HCT116 (cell line): ENCODE results near the gene KRTCAP3. TPM values are rescaled to one million over a fixed set of nuclear protein-coding genes. Genes with fewer than 3 reads are reported as not detected.
A peak's percentile ranks its signal among the peaks of the same experiment; 100 is the strongest.

Experiments used
- ATAC-seq: fragments of 200-7000 bp; cut with Tn5 transposase; 2 replicates; pipeline ENCODE4 v1.9.1; 2020; ENCODE audit warnings: mild to moderate bottlenecking, moderate library complexity
- BruUV-seq: library from RNA; stranded (reverse); fragments of 400-500 nt; replicated peaks from 2 replicates; lab custom pipeline; 2021; lab: Mats Ljungman, UMichigan
- CTCF ChIA-PET: fragments of 300-600 bp; sonication (Branson Sonifier 250); formaldehyde crosslinking; loops from one replicate; lab custom pipeline; 2021; ENCODE audit warnings: antibody characterized with exemption; lab: Charles Lee
- POLR2A ChIA-PET: fragments of 300-600, 350-600 bp; sonication (Branson Sonifier 250); formaldehyde crosslinking; loops from one replicate; lab custom pipeline; 2021; ENCODE audit warnings: antibody characterized with exemption; lab: Charles Lee
- RAD21 ChIA-PET, 2 experiments: fragments of 300-600 bp; sonication (Branson Sonifier 250); formaldehyde crosslinking; loops; one replicate each; lab custom pipeline; 2023; ENCODE audit warnings: low total read pairs in 2 of 2; ENCODE audit not compliant: uncharacterized antibody in 2 of 2, unreplicated experiment in 2 of 2, low non-redundant PET in 1 of 2; lab: Charles Lee
- DNase-seq: peaks from one replicate; pipeline ENCODE4 v3.0.0-alpha.2; 2010; ENCODE audit warnings: low read depth, low spot score
- H2AFZ ChIP-seq: fragments of 200-600 bp; shearing (Covaris generic), sonication (generic); 2 replicates; pipeline ENCODE4 v1.6.1; 2017; ENCODE audit warnings: low read depth, mixed run types, mixed read lengths, antibody characterized with exemption, low read length; ENCODE audit not compliant: poor library complexity, severe bottlenecking
- H3K27ac ChIP-seq: 2 replicates; pipeline ENCODE4 v1.5.1; 2012; ENCODE audit warnings: low read depth, low read length
- H3K27me3 ChIP-seq: fragments of 200-600 bp; sonication (generic); 2 replicates; pipeline ENCODE4 v1.6.1; 2016; ENCODE audit warnings: mixed run types, low read length, mixed read lengths; ENCODE audit not compliant: insufficient read depth
- H3K36me3 ChIP-seq, 2 experiments: fragments of 200-500 bp in 1 of 2; fragments of 200-600 bp in 1 of 2; sonication (Bioruptor generic) in 1 of 2; sonication (generic) in 1 of 2; 2 replicates each; pipeline versions ENCODE4 v1.5.1 to v1.6.1; 2014 to 2016; ENCODE audit warnings: low read length in 2 of 2, inconsistent platforms in 1 of 2, mixed read lengths in 1 of 2, mixed run types in 1 of 2; ENCODE audit not compliant: insufficient read depth in 2 of 2, control insufficient read depth in 1 of 2
- H3K4me1 ChIP-seq, 2 experiments: fragments of 200-600 bp in 1 of 2; sonication (generic) in 1 of 2; 2 replicates each; pipeline versions ENCODE4 v1.5.1 to v1.6.1; 2012 to 2017; ENCODE audit warnings: low read length in 2 of 2, inconsistent platforms in 1 of 2, mild to moderate bottlenecking in 1 of 2, mixed read lengths in 1 of 2, mixed run types in 1 of 2, moderate library complexity in 1 of 2; ENCODE audit not compliant: insufficient read depth in 2 of 2, control insufficient read depth in 1 of 2
- H3K4me2 ChIP-seq: fragments of 200-600 bp; sonication (generic); 2 replicates; pipeline ENCODE4 v1.6.1; 2017; ENCODE audit warnings: mixed run types, low read length, mixed read lengths
- H3K4me3 ChIP-seq, 2 experiments: fragments of 200-600 bp in 1 of 2; sonication (generic) in 1 of 2; replicated peaks in 1 of 2; 2 replicates each; pipeline ENCODE4 v1.5.1; 2011 to 2016; ENCODE audit warnings: low read length in 2 of 2, control low read depth in 1 of 2, low read depth in 1 of 2, mild to moderate bottlenecking in 1 of 2, mixed read lengths in 1 of 2, mixed run types in 1 of 2
- H3K79me2 ChIP-seq: fragments of 200-600 bp; sonication (generic); 2 replicates; pipeline ENCODE4 v1.6.1; 2017; ENCODE audit warnings: mild to moderate bottlenecking, mixed run types, low read length, moderate library complexity, mixed read lengths; ENCODE audit not compliant: insufficient read depth
- H3K9ac ChIP-seq: fragments of 200-600 bp; sonication (generic); 2 replicates; pipeline ENCODE4 v1.6.1; 2016; ENCODE audit warnings: low read length, mixed read lengths
- H3K9me2 ChIP-seq: fragments of 200-600 bp; sonication (generic), shearing (Covaris generic); 2 replicates; pipeline ENCODE4 v1.6.1; 2017; ENCODE audit warnings: mixed run types, mild to moderate bottlenecking, moderate library complexity; ENCODE audit not compliant: insufficient read depth
- H3K9me3 ChIP-seq, 2 experiments: fragments of 200-500 bp in 1 of 2; fragments of 200-600 bp in 1 of 2; sonication (Bioruptor generic) in 1 of 2; sonication (generic) in 1 of 2; 2 replicates each; pipeline ENCODE4 v1.6.1; 2014 to 2017; ENCODE audit warnings: low read length in 2 of 2, mixed read lengths in 2 of 2, inconsistent platforms in 1 of 2, low read depth in 1 of 2, mild to moderate bottlenecking in 1 of 2, mixed run types in 1 of 2, moderate library complexity in 1 of 2; ENCODE audit not compliant: control insufficient read depth in 1 of 2, insufficient read depth in 1 of 2
- H4K20me1 ChIP-seq: fragments of 200-600 bp; sonication (generic), shearing (Covaris generic); 2 replicates; pipeline ENCODE4 v1.6.1; 2017; ENCODE audit warnings: mixed run types, mild to moderate bottlenecking, moderate library complexity; ENCODE audit not compliant: insufficient read depth
- ELF1 ChIP-seq: IDR thresholded peaks from 2 replicates; pipeline ENCODE4 v1.6.1; 2012; ENCODE audit warnings: low read depth, borderline replicate concordance
- JUND ChIP-seq: IDR thresholded peaks from 2 replicates; pipeline ENCODE4 v1.6.1; 2012
- POLR2A ChIP-seq: IDR thresholded peaks from 2 replicates; pipeline ENCODE4 v1.7.0; 2011; ENCODE audit warnings: borderline replicate concordance; ENCODE audit not compliant: insufficient read depth, insufficient read length; ENCODE audit errors: extremely low read depth
- POLR2AphosphoS5 ChIP-seq: IDR thresholded peaks from 2 replicates; pipeline ENCODE4 v1.6.1; 2011; ENCODE audit warnings: mild to moderate bottlenecking, low read depth, low read length, moderate library complexity
- SIN3A ChIP-seq: IDR thresholded peaks from 2 replicates; pipeline ENCODE4 v1.6.1; 2012; ENCODE audit warnings: low read depth
- SRF ChIP-seq: IDR thresholded peaks from 2 replicates; pipeline ENCODE4 v1.6.1; 2012; ENCODE audit warnings: low read depth
- TCF7L2 ChIP-seq: IDR thresholded peaks from 2 replicates; pipeline ENCODE4 v1.7.0; 2011; ENCODE audit warnings: borderline replicate concordance, inconsistent platforms; ENCODE audit not compliant: insufficient read depth, insufficient read length; ENCODE audit errors: extremely low read depth
- YY1 ChIP-seq: IDR thresholded peaks from 2 replicates; pipeline ENCODE4 v1.6.1; 2011; ENCODE audit warnings: low read length, low read depth, moderate library complexity, mild to moderate bottlenecking; ENCODE audit not compliant: insufficient replicate concordance; ENCODE audit errors: extremely low read depth
- ZFX ChIP-seq: fragments of 450-650 bp; IDR thresholded peaks from 2 replicates; pipeline ENCODE4 v1.6.1; 2017
- intact Hi-C: fragments of 100-400 bp; cut with micrococcal nuclease; formaldehyde crosslinking; loops from 2 replicates; pipeline ENCODE4 v1.10.0; 2022
- total RNA-seq: library from RNA; stranded (reverse); gene quantifications from one replicate; pipeline ENCODE4 v1.2.1, GENCODE V29; 2021; ENCODE audit not compliant: unreplicated experiment
- TF ChIP-seq, protein P1 (sequence below): IDR thresholded peaks from 2 replicates; pipeline ENCODE4 v1.6.1; 2012
- TF ChIP-seq, protein P2 (sequence below), 3 experiments: fragments of 200-600 bp in 1 of 3; sonication (generic) in 1 of 3; IDR thresholded peaks in 2 of 3; conservative IDR thresholded peaks in 1 of 3; 2 replicates each; pipeline ENCODE4 v1.5.1; 2012 to 2017; ENCODE audit warnings: low read depth in 2 of 3, low read length in 2 of 3, antibody characterized with exemption in 1 of 3, borderline replicate concordance in 1 of 3, control low read depth in 1 of 3, mild to moderate bottlenecking in 1 of 3, mixed read lengths in 1 of 3, mixed run types in 1 of 3, moderate library complexity in 1 of 3; ENCODE audit not compliant: insufficient read depth in 1 of 3
- TF ChIP-seq, protein P3 (sequence below): IDR thresholded peaks from 2 replicates; pipeline ENCODE4 v1.6.1; 2012

The KRTCAP3 gene
- total RNA-seq, 1 experiment from 2014 or later, result 65.7 TPM

DNA sequence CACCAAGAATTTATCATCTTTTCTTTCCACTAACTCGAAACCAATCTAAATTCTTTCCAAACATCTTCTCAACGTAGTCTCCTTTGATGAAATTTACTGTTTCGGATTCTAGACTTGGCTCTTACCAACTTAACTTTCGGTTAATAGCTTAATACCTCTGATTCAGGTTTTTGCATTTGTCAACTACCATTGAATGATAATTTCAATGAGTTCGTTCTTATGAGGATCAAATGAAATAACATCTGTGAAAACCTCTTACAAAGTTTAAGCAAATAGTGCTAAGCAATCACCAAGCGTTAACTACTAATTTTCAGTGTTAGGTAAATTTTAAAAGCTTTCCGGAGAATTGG lies 14.3 kb upstream of the KRTCAP3 start:
- Histone ChIP-seq H3K27me3 (no peaks in the 10 kb centered on the region), H4K20me1 (no peaks in the 10 kb centered on the region), H3K27ac (peak overlapping the region; percentile 93), H3K4me1 (peaks cover 22 to 36% of the 10 kb centered on the region in 2 experiments), H3K9ac (peak overlapping the region; percentile 91), H3K79me2 (peaks cover 38% of the 10 kb centered on the region), H3K36me3 (no peaks in the 10 kb centered on the region), H3K4me2 (peak overlapping the region; percentile 86)
- CTCF ChIA-PET, result no interaction called here
- TF ChIP-seq ELF1 (no peak), SRF (no peak), POLR2AphosphoS5 (no peak), JUND (no peak), YY1 (no peak), TCF7L2 (no peak), ZFX (no peak), POLR2A (no peak), SIN3A (no peak)
- TF ChIP-seq, protein P1, sequence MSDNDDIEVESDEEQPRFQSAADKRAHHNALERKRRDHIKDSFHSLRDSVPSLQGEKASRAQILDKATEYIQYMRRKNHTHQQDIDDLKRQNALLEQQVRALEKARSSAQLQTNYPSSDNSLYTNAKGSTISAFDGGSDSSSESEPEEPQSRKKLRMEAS, result no peak
- TF ChIP-seq, protein P2, sequence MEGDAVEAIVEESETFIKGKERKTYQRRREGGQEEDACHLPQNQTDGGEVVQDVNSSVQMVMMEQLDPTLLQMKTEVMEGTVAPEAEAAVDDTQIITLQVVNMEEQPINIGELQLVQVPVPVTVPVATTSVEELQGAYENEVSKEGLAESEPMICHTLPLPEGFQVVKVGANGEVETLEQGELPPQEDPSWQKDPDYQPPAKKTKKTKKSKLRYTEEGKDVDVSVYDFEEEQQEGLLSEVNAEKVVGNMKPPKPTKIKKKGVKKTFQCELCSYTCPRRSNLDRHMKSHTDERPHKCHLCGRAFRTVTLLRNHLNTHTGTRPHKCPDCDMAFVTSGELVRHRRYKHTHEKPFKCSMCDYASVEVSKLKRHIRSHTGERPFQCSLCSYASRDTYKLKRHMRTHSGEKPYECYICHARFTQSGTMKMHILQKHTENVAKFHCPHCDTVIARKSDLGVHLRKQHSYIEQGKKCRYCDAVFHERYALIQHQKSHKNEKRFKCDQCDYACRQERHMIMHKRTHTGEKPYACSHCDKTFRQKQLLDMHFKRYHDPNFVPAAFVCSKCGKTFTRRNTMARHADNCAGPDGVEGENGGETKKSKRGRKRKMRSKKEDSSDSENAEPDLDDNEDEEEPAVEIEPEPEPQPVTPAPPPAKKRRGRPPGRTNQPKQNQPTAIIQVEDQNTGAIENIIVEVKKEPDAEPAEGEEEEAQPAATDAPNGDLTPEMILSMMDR (IDR thresholded peaks at IDR 0.05 in 2 of 3, conservative IDR thresholded peaks at IDR 0.05 in 1 of 3; ENCODE audit: borderline replicate concordance in 1 of 3, insufficient read depth in 1 of 3, low read depth in 2 of 3, low read length in 2 of 3), result no peak
- TF ChIP-seq, protein P3, sequence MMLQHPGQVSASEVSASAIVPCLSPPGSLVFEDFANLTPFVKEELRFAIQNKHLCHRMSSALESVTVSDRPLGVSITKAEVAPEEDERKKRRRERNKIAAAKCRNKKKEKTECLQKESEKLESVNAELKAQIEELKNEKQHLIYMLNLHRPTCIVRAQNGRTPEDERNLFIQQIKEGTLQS, result no peak
- TF ChIP-seq, all 23 proteins: peak for 0
- Histone ChIP-seq H2AFZ (peak overlapping the region; percentile 82), H3K4me3 (peak overlapping the region; percentile 83 to 92), H3K9me2 (no peaks in the 10 kb centered on the region), H3K9me3 (no peaks in the 10 kb centered on the region)
- DNase-seq, result no peak
- ATAC-seq, result no peak
- no TSS peak for BruUV-seq
- RAD21 ChIA-PET, result interaction anchor here in 1 of 2 experiments (1.1 kb wide), 1 partner anchor 18 kb away, joined by 4 read pairs; the partner anchor contains the start of gene PPM1G
- POLR2A ChIA-PET, result interaction anchor here (1.0 to 2.7 kb wide), 2 partner anchors 14 to 18 kb away, joined by 3 to 22 read pairs; partner anchors contain the start of gene PPM1G
- intact Hi-C loops, result loop anchor here (2.0 to 10.0 kb wide), 2 partner anchors 19 to 157 kb away; partner anchors contain the start of genes PPM1G and ZNF512
